GOT3 (cell line): Measurements from ENCODE around the gene RGL1.
"Not testable (repeated sequence)": the region's sequence is repeated elsewhere in the genome, so short reads cannot be mapped to it uniquely, and the experiment has no call there.

Experiments used
- DNase-seq: peaks from one replicate; lab custom pipeline; 2025; ENCODE audit warnings: mixed read lengths; lab: John Stamatoyannopoulos, UW

The RGL1 gene

DNA sequence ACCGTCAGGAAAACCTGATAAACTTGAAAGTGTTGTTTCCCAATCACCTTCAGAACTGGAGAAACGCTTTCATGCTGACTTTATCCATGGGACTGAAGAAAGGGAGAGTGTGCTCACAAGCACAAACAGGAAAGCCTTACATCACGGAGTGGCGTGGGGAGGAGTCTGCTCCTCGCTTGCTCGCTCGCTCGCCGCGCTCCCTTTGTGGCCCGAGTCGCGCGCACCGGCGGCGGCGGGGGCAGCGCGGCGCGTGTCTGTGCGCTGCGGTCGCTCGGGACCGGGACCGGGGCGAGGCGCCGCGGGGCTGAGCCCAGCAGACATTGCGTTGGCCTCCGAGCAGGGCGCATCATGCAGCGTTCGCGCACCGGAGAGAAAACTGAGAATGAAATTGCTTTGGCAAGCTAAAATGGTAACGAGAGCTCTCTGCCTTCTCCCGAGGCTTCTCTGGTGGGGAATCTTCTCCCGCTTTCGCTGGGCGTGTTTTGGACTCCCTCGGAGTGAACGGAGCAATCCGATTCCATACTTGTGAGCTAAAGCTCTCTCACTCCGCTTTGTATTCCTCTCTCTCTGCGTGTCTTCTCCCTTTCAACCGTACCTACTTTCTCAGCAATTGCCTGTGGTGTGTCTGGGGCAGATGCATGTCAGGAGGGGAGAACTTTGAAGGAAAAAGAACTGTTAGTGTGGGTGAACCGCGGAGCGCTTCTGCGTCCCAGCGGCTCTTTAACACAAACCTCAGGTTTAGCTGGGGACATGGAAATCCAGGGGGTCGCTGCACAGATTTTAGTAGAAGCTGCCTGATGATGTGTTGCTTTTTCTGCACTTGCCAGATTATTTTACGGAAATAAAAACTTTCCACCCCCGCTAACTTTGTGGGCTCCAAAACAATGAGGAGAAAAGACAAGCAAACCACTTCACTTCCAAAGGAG is at the start of gene RGL1:
Gene RGL1, plus strand, starts transcription at position 205 of the 926 bp plus-strand sequence. Its CDS starts 178 bp downstream, at position 383.
- DNase-seq: no peak

DNA sequence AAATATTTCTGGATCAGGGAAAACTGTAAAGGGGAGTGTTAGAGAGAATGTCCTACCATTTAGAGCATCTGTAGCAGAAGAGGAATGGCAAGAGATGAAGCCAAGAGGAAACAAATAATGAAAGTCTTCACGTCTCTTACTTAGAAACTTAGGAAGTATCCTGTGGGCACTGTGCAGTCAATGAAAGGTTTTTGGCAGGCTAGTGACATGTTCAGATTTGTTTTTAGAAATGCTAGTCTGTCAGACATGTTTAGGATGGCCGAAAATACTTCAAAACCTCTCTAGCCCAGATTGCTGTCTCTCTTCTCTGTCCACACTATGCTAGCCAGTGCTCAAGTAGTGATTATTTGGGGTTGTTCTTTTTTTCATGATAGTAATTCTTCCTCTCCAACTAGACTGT is 48.6 kb upstream of the RGL1 start:
- DNase-seq: no peak

DNA sequence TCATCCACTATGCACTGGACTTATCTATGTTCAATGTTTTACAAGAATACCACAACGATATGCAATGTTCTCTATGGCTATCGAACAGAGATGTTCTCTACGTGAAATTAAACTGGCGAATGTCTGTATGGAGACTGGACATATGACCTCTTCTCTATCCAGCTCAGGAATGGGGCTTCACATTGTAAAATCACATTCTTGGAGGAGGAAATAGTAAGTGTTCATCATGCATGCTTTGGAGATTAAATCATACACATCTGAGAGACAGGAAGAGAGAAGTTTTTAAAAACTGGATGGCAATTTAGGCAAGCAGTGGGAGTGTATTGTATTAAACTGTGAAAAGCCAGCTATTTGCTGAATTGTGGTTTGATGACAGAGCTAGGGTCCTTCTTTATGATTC is 47.9 kb upstream of the RGL1 start:
- no peak for DNase-seq

DNA sequence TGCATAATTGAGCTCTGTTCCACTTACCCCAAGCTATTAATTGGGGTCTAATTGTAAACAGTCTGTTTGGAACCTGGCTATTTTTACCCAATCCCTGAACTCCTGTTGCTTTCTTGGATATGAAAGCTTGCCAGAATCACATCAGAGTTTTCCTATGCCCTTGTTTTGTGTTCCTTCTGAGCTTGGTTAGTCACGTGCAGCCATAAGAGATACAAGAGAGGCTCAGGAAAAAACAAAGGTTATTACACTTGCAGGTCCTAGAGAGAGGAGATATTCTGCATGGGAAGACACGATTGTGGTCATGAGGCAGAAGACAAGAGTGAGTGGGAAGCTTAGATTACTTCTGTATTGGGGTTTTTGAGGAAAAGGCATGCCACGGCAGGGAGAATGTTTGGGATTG is 46.0 kb upstream of the RGL1 start:
- no peak for DNase-seq

DNA sequence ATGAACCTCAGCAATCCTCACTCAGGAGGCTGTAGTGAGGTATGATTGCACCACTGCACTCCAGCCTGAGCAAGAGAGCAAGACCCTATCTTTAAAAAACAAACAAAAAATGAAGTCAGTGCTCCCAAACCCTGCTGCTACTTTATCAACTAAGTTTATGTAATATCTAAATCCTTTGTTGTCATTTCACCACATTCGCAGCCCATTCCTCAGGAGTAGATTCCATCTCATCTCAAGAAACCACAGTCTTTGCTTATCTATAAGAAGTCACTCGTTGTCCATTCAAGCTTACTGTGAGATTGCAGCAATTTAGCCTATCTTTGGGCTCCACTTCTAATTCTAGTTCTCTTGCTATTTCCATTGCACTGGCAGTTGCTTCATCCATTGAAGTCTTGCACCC is 44.3 kb upstream of the RGL1 start:
- no peak for DNase-seq

DNA sequence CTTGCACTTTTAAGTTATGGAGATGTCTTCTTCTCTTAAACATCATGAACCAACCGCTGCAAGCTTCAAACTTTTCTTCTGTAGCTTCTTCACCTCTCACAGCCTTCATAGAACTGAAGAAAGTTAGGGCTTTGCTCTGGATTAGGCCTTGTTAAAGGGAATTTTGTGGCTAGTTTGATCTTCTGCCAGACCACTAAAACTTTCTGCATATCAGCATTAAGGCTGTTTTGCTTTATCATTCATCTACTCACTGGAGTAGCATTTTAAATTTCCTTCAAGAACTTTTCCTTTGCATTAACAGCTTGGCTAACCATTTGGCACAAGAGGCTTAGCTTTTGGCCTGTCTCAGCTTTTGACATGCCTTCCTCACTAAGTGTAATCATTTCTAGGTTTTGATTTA is 43.0 kb upstream of the RGL1 start:
- no peak for DNase-seq

DNA sequence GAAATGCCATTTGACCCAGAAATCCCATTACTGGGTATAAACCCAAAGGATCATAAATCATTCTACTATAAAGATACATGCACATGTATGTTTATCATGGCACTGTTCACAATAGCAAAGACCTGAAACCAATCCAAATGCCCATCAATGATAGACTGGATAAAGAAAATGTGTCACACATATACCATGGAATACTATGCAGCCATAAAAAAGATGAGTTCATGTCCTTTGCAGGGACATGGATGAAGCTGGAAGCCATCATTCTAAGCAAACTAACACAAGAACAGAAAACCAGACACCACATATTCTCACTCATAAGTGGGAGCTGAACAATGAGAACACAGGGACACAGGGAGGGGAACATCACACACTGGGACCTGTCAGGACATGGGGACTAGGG is 42.1 kb upstream of the RGL1 start:
- not testable (repeated sequence) for DNase-seq

DNA sequence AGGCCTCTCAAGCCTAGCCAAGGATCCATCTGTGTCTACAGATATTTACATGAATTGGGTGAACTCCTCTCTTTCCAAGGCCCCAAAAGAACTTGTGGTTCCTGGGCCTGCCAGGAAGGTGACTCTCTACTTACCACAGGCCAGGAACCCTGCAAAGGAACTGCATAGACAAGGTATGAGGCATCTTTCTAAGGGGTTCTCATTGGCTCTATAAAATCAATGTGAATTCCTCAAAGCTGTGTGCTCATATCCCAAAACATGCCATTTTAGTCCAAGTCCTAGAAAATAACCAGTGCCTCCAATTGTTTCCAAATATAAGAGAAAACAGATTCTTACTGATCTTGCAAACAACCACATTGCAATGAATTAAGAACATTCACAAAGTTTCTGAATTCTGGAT is 39.9 kb upstream of the RGL1 start:
- no peak for DNase-seq

DNA sequence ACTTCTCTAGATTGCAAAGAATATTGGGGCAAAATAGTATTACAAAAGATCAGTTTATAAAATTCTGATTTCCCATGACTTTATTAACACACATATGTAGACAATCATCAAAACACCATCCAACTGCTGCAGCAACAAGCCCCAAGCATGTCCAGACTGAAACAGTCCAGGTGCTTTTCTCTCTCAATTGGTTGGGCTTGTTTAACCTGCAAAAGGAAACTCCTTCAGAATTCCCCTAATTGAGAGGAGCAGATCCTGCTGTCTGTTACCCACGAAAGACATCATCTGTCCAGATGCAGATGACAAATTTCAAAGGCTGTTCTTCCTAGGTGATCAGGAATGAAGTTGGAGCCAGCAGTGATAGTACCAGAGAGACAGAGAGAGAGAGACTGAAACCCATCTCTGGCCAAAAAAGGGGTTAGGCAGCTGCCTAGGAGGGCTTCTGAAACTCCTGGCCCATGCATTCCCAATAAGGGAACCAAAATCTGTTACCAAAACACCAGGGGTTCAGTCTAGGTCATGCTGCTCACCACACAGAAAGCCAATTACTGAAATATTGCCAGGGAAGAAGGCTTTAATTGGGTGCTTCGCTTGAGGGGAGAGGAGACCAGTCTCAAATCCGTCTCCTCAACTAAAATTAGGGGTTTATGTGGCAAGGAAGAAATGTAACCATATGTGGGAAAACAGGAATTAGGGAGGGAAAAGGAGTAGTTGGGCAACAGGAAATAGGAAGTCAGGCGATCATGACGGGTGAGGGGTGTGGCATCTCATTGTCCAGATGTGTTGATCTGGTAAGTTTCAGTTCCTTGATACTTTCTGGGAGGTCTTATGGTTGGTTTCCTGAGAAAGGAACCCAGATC is 34.7 kb upstream of the RGL1 start:
- no peak for DNase-seq

DNA sequence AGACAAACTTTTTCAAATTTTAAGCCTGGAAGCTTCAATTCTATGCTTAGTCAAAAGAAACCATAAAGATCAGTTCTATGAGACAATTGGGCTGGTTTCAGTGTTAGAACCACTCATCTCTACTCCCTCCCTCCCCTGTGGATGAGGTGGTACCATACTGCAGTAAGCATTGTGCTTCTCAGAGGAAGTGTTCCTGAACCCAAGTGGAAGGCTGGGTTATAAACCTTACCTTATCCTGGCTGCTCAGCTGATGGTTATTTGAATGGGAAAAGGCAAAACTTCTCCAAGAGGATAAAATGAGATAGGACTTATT is 34.1 kb upstream of the RGL1 start:
- DNase-seq: no peak

DNA sequence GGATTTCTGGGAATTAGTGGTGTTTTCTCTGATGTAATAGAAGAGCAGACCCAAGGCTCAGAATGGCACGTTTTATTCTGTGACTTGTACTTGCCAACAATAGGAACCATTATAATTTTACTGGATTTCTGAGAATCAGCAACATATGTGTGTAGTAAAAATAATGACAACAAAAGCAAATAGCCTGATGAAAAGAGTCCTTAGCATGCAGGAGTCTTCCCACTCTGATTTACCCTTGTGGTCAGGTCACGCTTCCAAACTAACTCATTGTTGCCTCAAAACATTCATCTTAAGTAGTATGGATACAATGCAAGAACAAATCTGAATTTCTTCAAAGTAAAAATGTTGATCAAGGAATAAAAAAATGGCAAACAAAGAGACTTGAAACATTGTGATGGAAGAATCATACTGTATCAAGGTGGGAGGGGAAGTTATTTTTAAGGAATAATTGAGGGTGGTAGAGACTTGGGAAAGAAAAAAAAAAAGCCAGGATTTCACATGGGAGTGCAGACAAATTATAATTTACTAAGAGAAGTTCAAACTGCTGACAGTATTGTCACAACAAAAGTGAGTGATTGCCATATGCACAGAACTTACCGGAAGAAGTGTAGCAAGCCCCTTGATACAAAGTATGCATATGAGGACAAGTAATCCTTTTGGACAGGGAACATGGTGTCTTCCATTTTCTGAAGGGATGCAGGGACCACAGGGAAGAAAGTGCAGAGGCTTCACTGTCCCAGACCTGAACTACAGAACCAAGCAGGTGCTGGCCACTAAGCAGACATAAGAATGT is 31.2 kb upstream of the RGL1 start:
- no peak for DNase-seq

DNA sequence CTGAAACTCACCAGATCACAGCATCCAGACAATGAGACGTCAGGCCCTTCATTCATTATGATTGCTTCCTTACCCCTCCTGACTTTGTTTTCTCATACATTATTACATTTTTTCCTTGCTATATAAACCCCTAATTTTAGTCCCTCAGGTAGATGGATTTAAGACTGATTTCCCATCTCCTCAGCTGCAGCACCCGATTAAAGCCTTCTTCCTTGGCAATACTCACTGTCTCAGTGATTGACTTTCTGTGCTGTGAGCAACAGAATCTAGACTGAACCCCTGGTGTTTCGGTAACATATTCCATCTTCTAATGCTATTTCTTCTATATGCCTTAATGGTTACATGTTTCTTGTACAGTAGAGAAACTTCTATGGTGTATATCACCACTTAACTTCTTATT is 30.0 kb upstream of the RGL1 start:
- no peak for DNase-seq

DNA sequence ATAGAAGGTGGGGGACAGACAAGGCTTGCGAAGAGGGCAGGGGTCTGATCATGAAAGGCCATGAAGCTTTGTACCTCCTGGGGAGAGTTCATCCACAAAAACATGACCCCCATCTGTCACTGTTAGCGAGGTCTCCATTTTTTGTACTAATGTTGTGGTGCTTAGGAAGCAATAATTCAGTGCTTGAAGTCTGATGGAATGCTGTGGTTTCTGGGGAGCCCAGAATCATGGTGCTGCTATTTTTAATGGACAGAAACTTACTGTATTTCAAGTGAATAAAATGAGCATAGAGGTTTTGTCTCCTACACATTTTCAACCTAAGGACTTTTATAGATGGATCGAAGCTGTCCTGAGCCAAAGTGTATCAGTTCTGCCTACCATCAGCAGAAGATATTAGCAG is 28.2 kb upstream of the RGL1 start:
- no peak for DNase-seq

DNA sequence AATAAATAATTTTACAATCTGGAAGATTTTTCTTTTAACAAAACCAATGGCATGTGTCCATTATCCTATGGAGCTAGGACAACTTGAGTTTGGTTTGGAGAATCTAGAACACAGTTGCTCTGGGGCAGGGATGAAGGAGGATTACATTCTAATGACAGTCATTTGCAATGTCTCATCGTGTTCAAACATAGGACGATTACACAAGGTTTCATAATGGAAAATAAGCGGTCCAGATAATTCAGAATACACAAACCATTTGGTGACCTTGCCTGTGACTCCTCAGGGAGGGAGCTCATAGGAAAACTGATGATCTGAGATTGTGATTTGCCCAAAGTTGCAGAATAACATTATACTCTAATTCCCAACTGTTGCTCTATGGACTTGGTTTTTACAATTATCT is 27.6 kb upstream of the RGL1 start:
- DNase-seq: no peak

DNA sequence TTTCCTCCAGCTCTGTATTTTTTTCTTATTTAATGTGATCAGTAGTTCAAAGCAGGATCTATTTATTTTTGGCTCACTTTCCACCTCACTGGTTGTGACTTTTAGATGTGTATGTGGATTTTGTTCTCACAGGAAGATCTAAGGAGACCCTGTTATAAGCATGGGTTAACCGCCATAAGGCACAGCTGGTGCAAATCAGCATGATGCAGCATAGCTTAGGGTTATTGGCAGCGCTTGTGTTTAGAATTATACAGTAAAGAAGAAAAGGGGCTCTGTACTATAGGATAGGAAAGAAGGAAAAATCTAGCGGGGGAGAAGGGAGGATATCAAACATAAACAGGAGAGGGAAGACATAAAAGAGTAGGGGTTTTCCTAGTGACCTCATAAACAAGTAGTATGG is 26.9 kb upstream of the RGL1 start:
- no peak for DNase-seq

DNA sequence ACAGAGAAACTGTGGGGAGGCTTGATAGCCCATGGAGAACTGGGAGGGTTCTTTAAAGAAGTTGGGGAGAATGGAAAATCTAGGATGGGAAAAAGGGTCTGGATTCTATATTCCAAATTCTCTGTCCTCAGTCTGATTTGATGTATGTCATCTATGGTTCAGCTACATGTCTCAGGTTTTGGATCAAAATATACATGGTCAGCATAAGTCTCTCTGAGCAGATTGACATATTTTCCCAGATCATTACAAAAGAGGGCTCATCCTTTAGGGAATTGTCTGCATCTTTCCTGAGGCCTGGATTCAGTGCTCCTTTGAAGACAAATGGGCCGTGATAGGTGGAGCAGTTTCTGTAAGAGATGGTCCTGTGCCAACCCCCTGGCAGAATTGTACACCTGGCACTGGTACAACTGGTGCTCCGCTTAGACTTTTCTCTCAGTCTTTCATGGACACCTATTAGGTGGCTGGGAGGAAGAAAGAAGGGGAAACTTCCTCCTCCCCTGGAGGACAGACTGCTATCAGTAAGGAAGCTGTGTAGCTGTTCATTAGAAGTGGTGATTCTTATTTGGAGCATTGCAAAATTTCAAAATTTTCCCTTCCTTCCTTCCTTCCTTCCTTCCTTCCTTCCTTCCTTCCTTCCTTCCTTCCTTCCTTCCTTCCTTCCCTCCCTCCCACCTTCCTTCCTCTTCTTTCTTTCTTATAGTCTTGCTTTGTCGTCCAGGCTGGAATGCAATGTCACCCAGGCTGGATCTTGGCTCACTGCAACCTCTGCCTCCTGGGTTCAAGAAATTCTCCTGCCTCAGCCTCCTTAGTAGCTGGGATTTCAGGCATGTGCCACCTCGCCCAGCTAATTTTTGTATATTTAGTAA is 26.1 kb upstream of the RGL1 start:
- no peak for DNase-seq

DNA sequence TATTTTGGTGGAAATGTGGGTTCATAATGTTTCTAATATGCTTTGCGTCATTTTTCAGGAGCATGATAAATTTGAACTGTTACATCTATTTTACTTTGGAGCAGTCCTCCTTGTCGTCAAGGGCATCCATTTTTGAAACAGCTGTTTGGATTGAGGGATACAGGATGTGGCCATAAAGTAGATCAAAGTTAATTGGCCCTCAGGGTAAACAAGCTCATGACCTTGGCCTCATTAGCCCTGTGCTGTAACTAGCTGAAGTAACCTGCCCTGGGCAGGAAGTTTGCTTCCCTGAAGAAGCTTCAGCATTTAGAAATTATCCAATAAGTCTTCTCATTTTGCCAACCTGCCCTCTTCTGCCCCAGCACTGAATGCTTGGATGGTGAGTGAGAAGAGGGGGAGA is 24.8 kb upstream of the RGL1 start:
- DNase-seq: no peak

DNA sequence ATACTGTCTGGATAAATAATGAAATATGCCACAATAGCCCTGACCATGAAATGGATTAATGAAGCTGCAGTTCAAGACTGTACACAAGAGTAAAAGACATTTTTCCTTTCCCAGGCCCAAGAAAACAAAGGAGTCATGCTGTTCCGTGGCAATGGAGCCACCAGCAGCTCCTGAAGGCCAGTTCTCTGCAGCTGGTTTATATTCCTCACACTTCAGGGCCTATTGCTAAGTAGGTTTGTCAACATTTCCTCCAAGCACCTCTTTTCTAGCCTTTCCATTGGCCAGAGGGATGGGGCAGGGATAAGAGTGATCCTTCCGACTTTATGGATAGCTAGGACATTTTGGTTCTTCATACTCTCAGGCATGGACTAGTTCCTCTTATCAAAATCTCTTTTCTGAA is 24.2 kb upstream of the RGL1 start:
- DNase-seq: no peak

DNA sequence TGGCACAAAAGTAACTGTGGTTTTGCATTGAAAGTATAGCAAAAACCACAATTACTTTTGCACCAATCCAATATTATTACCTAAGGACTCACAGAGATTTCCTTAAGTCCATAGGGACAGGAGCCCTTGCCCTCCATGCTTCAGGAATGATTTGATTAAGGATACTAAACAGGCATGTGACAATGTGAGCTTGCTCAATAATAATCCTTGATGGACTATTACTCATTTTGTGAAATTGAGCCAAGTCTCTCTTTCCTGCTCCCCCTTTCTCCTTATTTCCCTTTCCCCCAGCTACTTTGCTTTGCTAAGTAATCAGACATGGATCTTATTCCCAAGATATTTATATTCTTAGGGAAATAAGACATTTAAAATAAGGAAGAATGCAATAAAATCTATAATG is 21.6 kb upstream of the RGL1 start:
- DNase-seq: no peak

DNA sequence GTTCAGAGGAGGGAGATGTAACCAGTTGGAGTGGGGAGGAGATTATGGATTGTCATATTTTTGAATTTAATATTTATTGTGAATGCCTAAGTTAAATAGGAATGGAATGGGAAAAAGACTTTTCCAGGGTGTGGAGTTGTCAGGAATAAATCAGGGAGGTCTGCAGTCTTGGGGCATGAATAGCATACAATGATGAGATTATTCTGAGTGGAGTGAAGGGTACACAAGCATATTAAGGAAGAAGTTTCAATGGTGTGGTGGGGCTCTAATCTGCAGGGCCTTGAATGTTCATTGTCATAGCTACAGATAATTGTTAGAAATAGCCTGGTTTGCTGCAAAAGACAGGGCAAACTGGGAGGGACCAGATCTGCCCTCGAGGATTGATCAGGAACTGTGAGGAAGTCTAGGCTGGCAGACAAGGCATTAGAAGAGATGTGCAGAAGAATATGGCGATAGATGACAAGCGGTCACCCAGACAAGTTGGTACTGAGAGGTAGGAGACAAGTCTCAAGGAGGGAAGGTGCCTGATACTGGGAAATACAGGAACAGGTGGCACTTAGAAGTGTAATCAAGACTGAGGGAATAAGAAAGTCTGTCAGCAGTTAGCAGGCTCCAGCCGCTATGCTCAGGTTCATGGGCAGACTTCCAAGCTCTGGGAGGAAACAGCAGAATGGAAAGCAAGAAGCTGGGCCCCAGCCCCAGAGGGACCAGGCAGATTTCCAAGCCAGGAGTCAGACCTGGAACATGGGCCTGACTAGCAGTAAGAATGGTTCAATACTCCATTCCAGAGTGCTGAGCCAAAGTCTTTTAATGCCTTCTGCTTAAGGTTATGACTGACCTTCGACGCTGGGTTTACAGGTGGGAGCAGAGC is 20.9 kb upstream of the RGL1 start:
- no peak for DNase-seq

DNA sequence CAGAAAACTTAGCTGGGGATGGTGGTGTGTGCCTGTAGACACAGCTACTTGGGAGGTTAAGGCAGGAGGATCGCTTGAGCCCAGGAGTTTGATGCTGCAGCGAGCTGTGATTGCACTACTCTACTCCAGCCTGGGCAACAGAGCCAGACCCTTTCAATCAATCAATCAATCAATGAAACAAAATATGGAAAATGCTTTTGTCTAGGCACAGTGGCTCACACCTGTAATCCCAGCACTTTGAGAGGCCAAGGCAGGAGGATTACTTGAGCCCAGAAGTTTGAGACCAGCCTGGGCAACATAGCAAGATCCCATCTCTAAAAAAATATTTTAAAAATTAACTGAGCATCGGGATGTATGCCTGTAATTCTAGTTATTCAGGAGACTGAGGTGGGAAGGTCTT is 19.0 kb upstream of the RGL1 start:
- DNase-seq: not testable (repeated sequence)
